VCaP (cell line): Measurements from ENCODE around the gene CORO2B.

Experiments used
- H3K27ac ChIP-seq: fragments of 450-650 bp; 2 replicates; pipeline ENCODE4 v1.5.1; 2017
- TF ChIP-seq, protein P1 (sequence below): fragments of 450-650 bp; conservative IDR thresholded peaks from 2 replicates; pipeline ENCODE4 v1.5.1; 2017; ENCODE audit warnings: mild to moderate bottlenecking, moderate library complexity

The CORO2B gene, protein sequence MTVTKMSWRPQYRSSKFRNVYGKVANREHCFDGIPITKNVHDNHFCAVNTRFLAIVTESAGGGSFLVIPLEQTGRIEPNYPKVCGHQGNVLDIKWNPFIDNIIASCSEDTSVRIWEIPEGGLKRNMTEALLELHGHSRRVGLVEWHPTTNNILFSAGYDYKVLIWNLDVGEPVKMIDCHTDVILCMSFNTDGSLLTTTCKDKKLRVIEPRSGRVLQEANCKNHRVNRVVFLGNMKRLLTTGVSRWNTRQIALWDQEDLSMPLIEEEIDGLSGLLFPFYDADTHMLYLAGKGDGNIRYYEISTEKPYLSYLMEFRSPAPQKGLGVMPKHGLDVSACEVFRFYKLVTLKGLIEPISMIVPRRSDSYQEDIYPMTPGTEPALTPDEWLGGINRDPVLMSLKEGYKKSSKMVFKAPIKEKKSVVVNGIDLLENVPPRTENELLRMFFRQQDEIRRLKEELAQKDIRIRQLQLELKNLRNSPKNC

DNA sequence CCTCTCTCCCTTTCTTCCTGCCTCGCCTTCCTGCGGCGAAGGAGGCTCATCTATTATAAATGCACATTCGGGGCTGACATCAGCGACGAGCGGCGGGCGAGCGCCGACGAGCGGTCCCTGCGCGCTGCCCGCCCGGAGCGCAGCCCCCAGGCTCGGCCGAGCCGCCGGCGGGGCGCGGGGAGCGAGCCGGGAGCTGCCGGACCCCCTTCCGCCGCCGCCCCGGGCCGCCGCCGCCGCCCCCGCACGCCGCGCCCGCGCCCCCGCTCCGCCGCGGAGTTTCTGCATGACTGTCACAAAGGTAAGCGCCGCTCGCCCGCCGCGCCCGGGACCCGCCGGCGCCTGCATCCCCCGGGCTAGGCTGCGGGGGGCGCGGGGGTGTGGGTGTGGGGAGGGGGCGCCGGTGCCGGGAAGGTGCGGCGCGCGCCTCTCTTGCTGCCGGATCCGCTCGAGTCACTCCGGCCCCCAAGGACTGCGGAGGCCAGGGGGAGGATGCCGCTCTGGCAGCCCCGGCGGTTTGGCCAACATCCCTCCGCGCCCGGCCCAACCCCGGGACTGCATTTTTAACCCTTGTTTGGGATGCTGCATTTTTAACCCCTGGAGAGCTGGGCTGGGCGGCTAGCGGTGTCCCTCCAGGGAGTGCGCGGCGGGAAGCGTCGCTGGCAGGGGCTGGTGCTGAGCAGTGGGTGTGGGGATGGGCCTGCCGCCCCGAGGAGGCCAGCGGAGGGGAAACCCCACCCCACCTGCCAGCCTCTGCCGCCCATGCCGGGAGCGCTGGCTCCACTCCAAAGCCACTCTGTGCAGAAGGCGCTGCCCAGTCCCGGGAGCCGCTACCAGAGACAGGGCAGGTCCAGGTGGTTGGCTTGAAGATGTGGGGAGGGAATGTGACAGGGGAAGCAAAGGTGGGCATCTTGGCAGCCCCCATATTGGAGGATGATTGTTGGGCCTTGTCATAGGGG, at the start of gene CORO2B:
TSS of gene CORO2B (plus strand) at position 14 of the 956 bp plus-strand sequence. CDS start at position 284, 270 bp downstream.
- TF ChIP-seq, protein P1, sequence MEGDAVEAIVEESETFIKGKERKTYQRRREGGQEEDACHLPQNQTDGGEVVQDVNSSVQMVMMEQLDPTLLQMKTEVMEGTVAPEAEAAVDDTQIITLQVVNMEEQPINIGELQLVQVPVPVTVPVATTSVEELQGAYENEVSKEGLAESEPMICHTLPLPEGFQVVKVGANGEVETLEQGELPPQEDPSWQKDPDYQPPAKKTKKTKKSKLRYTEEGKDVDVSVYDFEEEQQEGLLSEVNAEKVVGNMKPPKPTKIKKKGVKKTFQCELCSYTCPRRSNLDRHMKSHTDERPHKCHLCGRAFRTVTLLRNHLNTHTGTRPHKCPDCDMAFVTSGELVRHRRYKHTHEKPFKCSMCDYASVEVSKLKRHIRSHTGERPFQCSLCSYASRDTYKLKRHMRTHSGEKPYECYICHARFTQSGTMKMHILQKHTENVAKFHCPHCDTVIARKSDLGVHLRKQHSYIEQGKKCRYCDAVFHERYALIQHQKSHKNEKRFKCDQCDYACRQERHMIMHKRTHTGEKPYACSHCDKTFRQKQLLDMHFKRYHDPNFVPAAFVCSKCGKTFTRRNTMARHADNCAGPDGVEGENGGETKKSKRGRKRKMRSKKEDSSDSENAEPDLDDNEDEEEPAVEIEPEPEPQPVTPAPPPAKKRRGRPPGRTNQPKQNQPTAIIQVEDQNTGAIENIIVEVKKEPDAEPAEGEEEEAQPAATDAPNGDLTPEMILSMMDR, result no peak
- H3K27ac ChIP-seq, result peak within 1 kb of the TSS; percentile 87

DNA sequence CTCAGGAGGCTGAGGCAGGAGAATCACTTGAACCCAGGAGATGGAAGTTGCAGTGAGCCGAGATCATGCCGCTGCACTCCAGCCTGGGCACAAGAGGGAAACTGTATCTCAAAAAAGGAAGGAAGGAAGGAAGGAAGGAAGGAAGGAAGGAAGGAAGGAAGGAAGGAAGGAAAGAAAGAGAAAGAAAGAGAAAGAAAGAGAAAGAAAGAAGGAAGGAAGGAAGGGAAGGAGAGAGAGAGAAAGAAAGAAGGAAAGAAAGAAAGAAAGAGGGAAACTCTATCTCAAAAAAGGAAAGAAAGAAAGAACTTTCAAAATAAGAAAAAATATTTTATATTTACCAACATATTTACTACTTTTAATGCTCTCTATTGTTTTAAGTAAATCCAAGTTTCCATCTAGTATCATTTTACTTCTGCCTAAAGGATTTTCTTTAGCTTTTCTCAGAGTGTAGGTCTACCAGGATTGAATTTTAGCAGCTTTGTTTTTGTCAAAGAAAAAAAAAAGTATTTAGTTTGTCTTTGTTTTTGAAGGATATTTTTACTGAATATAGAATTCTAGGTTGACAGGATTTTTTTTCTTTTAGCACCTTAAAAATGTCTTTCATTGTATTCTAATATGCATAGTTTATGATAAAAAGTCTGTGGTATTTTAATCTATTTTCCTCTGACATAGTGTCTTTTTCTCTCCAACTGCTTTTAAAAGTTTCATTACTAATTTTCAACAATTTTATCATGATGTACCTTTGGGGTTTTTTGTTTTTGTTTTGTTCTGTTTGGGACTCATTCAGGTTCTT, 47.2 kb upstream of the CORO2B start:
- no peak overlapping the region for H3K27ac ChIP-seq
- TF ChIP-seq, protein P1, result no peak

DNA sequence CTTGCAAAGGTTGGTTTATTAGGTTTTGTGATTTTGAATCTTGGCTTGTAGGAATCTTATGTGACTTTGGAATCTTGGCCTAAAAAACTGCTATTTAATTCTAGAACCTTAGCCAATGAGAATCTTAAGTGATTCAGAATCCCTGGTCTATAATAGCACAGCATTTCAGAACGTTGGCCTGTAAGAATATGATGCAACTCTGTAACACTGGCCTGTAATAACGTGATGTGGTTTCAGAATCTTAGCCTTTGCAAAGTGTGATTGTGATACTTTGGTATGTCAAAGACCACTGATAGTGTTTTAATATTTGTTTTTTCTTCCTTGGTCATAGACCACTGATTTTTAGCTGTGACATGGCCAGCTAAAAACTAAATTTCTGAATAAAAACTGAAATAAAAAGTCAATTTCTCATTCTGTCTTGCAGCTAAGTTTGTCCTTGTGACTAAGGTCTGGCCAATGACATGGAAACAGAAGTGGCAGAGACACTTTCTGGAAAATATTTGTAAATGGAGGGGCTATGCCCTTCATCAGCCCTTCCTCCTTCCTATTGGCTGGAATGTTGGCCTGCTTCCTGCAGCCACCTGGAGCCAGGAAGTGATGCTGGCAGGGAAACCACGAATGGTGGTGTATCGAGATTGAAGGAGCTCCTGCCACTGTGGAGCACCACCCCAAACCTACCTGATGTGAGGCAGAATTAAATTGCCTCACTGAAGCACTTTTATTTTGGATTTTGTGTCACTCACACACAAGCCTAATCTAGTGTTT, 42.3 kb upstream of the CORO2B start:
- H3K27ac ChIP-seq, result no peak overlapping the region
- TF ChIP-seq, protein P1, result no peak

DNA sequence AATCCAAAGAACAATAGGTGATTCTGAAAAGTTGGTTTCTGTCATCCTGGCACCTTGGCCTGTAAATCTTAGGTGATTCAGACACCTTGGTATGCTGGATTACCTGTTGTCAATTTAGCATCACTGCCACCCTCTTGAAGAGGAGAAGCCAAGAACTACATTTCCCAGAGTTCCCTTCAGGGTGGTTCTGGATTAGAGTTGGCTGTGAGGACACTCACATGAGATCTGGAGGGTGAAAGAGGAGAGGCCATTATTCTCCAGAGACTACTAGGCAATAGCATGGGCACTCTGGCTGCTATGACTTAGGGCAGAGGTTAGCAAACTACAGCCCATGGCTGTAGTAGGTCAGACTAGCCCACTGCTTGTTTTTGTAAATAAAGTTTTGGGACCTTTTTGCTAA, 41.7 kb upstream of the CORO2B start:
- TF ChIP-seq, protein P1, result no peak
- H3K27ac ChIP-seq, result no peak overlapping the region

DNA sequence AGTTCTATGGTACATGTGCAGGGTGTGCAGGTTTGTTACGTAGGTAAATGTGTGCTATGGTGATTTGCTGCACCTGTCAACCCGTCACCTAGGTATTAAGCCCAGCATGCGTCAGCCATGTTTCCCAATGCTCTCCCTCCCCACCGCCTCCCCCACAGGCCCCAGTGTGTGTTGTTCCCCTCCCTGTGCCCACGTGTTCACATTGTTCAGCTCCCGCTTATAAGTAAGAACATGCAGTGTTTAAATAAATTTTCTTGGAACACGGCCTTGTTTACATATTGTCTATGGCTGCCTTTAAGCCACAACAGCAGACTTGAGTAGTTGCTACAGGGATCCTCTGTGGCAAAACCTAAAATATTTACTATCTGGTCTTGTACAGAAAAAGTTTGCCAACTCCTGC, 41.3 kb upstream of the CORO2B start:
- H3K27ac ChIP-seq, result no peak overlapping the region
- TF ChIP-seq, protein P1, result no peak

DNA sequence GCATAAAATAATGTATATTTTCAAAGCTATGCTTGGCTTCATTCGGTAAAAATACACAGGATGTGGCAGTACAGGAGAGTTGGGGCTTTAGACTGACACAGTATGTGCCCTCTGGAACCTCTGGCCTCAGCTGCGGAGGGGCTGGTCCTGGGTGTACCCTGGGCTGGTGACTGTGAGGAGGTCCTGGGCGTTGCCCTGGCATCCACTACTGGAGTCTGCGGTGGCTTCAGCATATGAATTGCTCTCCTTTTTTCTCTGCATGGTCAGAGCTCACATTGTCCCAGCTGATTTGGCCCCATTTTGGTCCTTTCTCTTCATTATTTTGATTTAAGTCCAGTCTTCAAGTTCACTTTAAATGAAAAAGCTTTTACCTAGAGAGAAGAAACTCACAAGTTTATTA, 40.5 kb upstream of the CORO2B start:
- H3K27ac ChIP-seq, result no peak overlapping the region
- TF ChIP-seq, protein P1, result no peak
